ENCODE results near the gene EML4. TPM values are rescaled to one million over a fixed set of nuclear protein-coding genes. Genes with fewer than 3 reads are reported as not detected.

EML4 gene
- total and polyA plus RNA-seq, 2 of the 13 experiments (the other 11 are each of a cell fraction or from before 2014, with no cell fraction given) = 243 to 476 TPM

- no peak for DNase-seq (ENCODE audit: low spot score)
- H3K27me3 ChIP-seq (ENCODE audit: control insufficient read depth in 1 of 2, insufficient read depth in 2 of 2, low read length in 2 of 2) = no peaks in the 10 kb centered on the region
- POLR2A ChIA-PET = no interaction called here
- H3K9ac ChIP-seq (ENCODE audit: insufficient read depth, low read depth, low read length) = no peak overlapping the region
- H3K27ac ChIP-seq (ENCODE audit: extremely low read length, insufficient read depth, low read length) = no peak overlapping the region
- H3K4me1 ChIP-seq (ENCODE audit: insufficient read depth, low read length) = peaks cover 53% of the 10 kb centered on the region
- no peaks in the 10 kb centered on the region for H3K79me2 ChIP-seq (ENCODE audit: insufficient read depth, low read length)
- BruUV-seq (replicated peaks) = no TSS peak
- TF ChIP-seq ATM (IDR thresholded peaks at IDR 0.05; ENCODE audit: borderline replicate concordance) (no peak), NCOA1 (CRISPR knock-in tag; IDR thresholded peaks at IDR 0.05) (peak; percentile 67; the same call in 1 of the 2 replicates), TRIM22 (IDR thresholded peaks at IDR 0.05) (no peak), ZSCAN29 (CRISPR knock-in tag; conservative IDR thresholded peaks at IDR 0.05) (0 out of 2 replicates have a peak, but pooled peaks have one; percentile 29), MAFK (conservative IDR thresholded peaks at IDR 0.05 in 1 of 2, IDR thresholded peaks at IDR 0.05 in 1 of 2; ENCODE audit: low read length in 2 of 2) (0 out of 4 replicates have a peak, but pooled peaks have one; percentile 0 to 35), FOXO4 (CRISPR knock-in tag; conservative IDR thresholded peaks at IDR 0.05) (0 out of 2 replicates have a peak, but pooled peaks have one; percentile 2), ZNF205 (CRISPR knock-in tag; IDR thresholded peaks at IDR 0.05) (no peak), BCL6 (CRISPR knock-in tag; IDR thresholded peaks at IDR 0.05) (peak; percentile 90), ZMYM3 (CRISPR knock-in tag; IDR thresholded peaks at IDR 0.05) (0 out of 2 replicates have a peak, but pooled peaks have one; percentile 26), MAFF (IDR thresholded peaks at IDR 0.05; ENCODE audit: low read depth, low read length) (peak; percentile 54; the same call in 1 of the 2 replicates)
- TF ChIP-seq, protein P1, sequence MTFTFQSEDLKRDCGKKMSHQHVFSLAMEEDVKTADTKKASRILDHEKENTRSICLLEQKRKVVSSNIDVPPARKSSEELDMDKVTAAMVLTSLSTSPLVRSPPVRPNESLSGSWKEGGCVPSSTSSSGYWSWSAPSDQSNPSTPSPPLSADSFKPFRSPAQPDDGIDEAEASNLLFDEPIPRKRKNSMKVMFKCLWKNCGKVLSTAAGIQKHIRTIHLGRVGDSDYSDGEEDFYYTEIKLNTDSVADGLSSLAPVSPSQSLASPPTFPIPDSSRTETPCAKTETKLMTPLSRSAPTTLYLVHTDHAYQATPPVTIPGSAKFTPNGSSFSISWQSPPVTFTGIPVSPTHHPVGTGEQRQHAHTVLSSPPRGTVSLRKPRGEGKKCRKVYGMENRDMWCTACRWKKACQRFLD (CRISPR knock-in tag; IDR thresholded peaks at IDR 0.05; ENCODE audit: borderline replicate concordance) = no peak
- FAIRE-seq = no peak
- peak overlapping the region; percentile 31; the same call in 1 of the 2 replicates for H3K4me2 ChIP-seq (ENCODE audit: low read depth, low read length)
- no peaks in the 10 kb centered on the region for H4K20me1 ChIP-seq (ENCODE audit: insufficient read depth, low read length)
- no peaks in the 10 kb centered on the region for H3K36me3 ChIP-seq (replicated peaks in 1 of 2; ENCODE audit: control insufficient read depth in 1 of 2, insufficient read depth in 2 of 2, low read length in 2 of 2)
- no peak overlapping the region for H2AFZ ChIP-seq (ENCODE audit: low read length)
- in situ Hi-C loops (cut with HindIII; ENCODE audit: extremely low pct_ligation_motif_present, low pct_unique_long_range_greater_than_20kb) (loop anchor here (25.0 kb wide), 1 partner anchor 510 kb away; no protein-coding TSS in a partner anchor), intact Hi-C loops (cut with micrococcal nuclease; ENCODE audit: unreplicated experiment) (no loop called here)
- H3K4me3 ChIP-seq (replicated peaks in 1 of 3; ENCODE audit: insufficient read depth in 1 of 3, low read depth in 2 of 3, low read length in 3 of 3) = no peak overlapping the region
- WGBS (ENCODE audit: low lambda C conversion rate) = 50% methylated on average over 3 of the region's 3 CpGs
- no peaks in the 10 kb centered on the region for H3K9me3 ChIP-seq (ENCODE audit: low read length)
- CTCF ChIA-PET (ENCODE audit: low intra/inter-chr PET ratio, low total read pairs) = no interaction called here
- no peak for ATAC-seq
Observed at GRCh38 chr2:42372474-42373200, 203.5 kb downstream of the EML4 start.

All from HepG2 (cell line).